GM12865 (cell line): ENCODE results near the gene RPL3.

Experiments
- DNase-seq: peaks from one replicate; pipeline ENCODE4 v3.0.0; 2010; ENCODE audit warnings: low read depth
- H3K4me3 ChIP-seq: 2 replicates; pipeline ENCODE4 v1.5.1; 2011; ENCODE audit warnings: mild to moderate bottlenecking, low read depth, low read length, control low read depth
- TF ChIP-seq, protein P1 (sequence below): IDR thresholded peaks from 2 replicates; pipeline ENCODE4 v1.5.1; 2011; ENCODE audit warnings: low read length, control low read depth, low read depth, inconsistent platforms; ENCODE audit not compliant: insufficient read depth; ENCODE audit errors: missing control alignments

RPL3 gene

DNA sequence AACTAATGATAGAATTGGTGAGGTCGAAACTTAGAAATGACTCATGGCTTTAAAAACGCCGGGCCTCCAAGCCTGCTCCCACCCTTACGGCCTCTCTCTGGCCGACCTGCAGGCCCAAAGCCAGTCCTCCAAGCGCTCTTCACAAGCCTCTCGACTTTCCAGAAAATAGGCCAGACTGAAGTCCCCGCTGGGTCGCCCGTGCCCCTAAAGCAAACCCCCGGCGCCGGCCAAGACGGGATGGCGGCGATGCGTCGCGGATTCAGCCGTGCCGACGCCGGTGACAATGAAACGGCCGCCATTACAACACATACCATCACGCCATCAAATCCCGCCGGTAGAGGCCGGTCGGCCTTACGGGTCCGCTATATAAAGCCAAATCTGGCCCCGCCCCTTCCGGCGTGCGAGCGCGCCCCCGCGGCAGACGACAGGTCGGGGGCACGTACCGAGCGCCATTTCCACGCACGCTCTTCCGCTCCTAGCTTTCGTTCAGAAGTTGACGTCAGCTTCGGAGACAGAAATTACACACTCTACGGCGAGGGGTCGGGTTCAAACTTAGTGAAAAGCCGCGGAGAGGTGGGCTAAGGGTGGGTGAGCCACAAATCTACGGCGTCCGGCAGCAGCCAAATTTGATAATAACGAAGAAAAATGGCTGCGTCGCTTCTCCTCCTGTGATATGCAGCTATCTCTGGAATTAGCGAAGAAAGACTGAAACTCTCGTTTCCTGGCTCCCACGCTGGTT lies at the start of gene RPL3:
RPL3 (minus strand) TSS at position 340 of the 739 bp plus-strand sequence; CDS start at position 314, 26 bp downstream.
- TF ChIP-seq, protein P1, sequence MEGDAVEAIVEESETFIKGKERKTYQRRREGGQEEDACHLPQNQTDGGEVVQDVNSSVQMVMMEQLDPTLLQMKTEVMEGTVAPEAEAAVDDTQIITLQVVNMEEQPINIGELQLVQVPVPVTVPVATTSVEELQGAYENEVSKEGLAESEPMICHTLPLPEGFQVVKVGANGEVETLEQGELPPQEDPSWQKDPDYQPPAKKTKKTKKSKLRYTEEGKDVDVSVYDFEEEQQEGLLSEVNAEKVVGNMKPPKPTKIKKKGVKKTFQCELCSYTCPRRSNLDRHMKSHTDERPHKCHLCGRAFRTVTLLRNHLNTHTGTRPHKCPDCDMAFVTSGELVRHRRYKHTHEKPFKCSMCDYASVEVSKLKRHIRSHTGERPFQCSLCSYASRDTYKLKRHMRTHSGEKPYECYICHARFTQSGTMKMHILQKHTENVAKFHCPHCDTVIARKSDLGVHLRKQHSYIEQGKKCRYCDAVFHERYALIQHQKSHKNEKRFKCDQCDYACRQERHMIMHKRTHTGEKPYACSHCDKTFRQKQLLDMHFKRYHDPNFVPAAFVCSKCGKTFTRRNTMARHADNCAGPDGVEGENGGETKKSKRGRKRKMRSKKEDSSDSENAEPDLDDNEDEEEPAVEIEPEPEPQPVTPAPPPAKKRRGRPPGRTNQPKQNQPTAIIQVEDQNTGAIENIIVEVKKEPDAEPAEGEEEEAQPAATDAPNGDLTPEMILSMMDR, result no peak
- DNase-seq, result peak; percentile 100
- peak within 1 kb of the TSS; percentile 93 for H3K4me3 ChIP-seq

DNA sequence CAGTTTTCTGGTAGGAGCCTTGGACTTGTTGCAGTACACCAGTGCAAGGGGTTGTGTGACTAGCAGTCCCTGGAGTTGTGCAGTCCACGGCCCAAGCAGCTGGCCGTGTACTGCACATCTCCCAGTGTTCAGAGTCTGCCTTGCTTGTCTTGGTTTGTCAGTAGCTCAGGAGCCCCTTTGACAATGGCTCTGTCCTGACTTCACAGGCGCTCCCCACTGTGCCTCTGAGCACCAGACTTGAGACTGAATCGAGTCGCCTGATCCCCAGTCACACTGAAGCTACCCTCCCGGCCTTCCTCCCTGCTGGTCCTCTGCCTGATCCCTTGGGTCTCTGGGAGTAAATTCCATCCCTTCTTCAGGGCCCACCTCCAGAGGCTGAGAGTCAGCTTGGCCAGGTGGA lies 49.8 kb upstream of the RPL3 start:
- DNase-seq, result no peak
- no peak overlapping the region for H3K4me3 ChIP-seq
- TF ChIP-seq, protein P1, result no peak

DNA sequence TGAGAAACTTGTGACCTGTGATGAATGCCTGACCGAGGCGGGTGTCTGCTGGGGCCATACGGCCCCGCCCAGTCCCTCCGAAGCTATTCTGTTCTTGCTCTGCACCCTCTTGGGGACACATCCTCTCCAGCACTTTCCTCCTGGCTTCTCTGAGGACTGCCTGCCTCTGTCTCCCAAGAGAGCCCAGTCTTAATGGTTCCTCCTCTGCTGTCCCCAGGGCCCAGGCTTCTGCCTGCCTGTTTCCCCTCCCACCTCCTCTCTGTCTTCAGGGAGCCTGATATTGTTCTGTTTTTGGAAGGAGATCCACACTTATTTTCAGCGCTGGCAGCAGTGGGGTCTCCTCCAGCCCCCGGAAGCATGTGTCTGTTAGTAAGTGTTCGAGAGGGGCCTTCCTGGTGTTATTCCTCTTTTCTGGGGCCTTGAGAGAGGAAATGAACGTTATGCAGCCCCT lies 49.1 kb upstream of the RPL3 start:
- H3K4me3 ChIP-seq, result no peak overlapping the region
- DNase-seq, result no peak
- TF ChIP-seq, protein P1, result no peak

DNA sequence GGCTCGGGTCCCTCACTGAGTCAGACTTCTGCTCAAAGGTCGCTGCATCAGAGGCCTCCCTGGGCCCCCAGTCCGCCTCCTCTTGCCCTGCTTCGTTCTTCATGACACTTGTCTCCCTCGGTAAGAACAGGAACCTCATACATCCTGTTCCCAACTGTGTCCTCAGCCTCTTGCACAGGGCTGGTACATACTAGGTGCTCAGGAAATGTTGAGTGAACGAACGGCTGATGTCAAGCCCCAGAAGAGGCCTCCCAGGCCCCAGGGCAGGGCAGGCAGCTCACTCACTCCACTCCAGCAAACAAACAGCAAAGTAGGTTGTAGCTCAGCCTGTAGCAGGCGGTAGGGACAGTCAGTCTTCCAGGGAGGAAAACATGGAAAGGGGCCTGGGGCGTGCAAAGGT lies 47.6 kb upstream of the RPL3 start:
- TF ChIP-seq, protein P1, result no peak
- H3K4me3 ChIP-seq, result no peak overlapping the region
- DNase-seq, result no peak

DNA sequence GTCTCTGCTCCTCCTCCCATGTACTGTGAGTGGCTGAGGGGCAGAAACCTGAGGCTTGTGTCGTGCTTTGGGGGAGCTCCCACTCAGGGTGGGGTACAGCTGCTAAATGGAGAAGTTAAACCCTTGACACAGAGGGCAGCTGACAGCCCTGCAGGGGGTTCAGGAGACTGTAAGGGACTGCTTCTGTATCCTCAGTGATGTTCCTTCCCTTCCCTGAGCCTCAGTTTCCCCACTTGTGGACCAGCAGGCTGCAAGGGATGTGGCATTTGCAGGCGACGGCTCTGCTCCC lies 46.0 kb upstream of the RPL3 start:
- H3K4me3 ChIP-seq, result no peak overlapping the region
- TF ChIP-seq, protein P1, result no peak
- DNase-seq, result no peak

DNA sequence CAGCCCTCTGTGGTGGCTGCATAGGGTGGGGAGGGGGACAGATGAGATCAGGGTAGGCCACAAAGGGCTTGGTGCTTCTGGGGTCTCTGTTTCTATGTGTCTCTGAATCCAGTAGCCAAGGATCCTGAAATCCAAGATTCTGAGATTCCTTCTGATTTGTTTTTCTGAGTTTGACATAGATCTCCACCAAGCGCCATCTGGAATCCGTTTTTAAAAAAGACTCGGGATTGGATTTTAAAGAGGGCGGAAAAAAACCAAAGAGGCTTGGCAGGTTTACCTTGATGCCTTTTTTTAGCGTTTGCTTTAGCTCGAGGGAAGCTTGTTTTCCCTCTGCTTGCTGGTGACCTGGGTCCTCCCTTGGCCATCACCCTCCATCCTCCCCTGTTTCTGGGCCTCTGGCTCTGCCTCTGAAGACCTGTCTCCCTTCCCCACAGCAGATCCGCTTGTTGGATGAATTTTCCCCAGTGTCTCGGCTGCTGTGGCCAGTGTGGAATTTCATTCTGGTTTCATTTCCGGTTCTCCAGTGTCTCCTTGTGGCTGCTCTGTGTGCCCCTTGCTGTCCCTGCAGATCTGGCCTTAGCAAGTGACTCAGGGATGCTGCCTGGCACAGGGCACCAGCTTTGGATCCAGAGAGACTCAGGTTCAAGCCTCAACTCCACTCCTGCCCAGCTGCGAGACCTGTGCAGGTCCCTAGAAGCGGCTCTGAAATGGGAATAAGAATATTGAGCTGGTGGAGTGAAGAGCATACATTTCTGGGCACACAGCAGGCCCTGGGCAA lies 45.5 kb upstream of the RPL3 start:
- TF ChIP-seq, protein P1, result no peak
- DNase-seq, result no peak
- no peak overlapping the region for H3K4me3 ChIP-seq
